GM23248 (cell line): ENCODE data around the gene TAOK3.

Experiments
- EZH2 ChIP-seq: fragments of 200-600 bp; sonication (generic); IDR thresholded peaks from 2 replicates; pipeline ENCODE4 v1.6.1; 2018; ENCODE audit warnings: antibody characterized with exemption, mild to moderate bottlenecking; ENCODE audit not compliant: insufficient read depth, poor library complexity, severe bottlenecking
- EZH2phosphoT487 ChIP-seq: fragments of 200-600 bp; sonication (generic); IDR thresholded peaks from 2 replicates; pipeline ENCODE4 v1.6.1; 2018; ENCODE audit warnings: antibody characterized with exemption, moderate library complexity, mild to moderate bottlenecking, low read depth; ENCODE audit not compliant: insufficient read depth

DNA sequence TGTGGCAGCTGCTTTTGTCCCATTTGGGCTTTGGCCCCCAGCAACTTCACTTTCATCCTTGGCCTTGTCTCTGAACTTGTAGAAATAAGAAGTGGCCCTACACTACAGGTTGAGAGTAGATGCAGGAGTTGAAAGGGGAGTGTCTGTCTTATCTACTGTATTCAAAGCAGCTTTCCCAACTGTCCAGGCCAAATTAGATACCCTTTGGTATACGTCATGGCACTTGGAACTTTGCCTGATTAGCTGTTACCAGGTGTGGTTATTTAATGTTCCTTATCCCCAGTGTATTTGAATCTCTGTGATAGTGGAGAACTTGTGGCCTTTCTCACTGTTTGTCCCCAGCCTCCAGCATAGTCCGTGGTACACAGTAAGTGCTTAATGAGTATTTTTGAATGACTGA, 37.1 kb upstream of the TAOK3 start:
- TF ChIP-seq EZH2 (no peak), EZH2phosphoT487 (no peak)
